HG02970 (cell line): ENCODE results near the gene ADAM29.
"Not testable (repeated sequence)": the region's sequence is repeated elsewhere in the genome, so short reads cannot be mapped to it uniquely, and the experiment has no call there.

ENCODE experiments used
- ATAC-seq: cut with Tn5 transposase; IDR thresholded peaks from one replicate; pipeline ENCODE4 v1.9.1; 2021; ENCODE audit warnings: mild to moderate bottlenecking, moderate library complexity, moderate number of reproducible peaks; ENCODE audit not compliant: unreplicated experiment, low FRiP score

ADAM29 gene

GRCh38 chr4:174946246-174946645 lies 28.1 kb downstream of the ADAM29 start:
- ATAC-seq, result no peak

- ATAC-seq, result no peak
Measured at GRCh38 chr4:174948826-174949225, 30.7 kb downstream of the ADAM29 start.

- ATAC-seq, result no peak
Measured at GRCh38 chr4:174972911-174973310, 54.8 kb downstream of the ADAM29 start.

- no peak for ATAC-seq
Measured at GRCh38 chr4:174973336-174973735, 55.2 kb downstream of the ADAM29 start.

GRCh38 chr4:174983128-174983750 lies 65.1 kb downstream of the ADAM29 start:
- no peak for ATAC-seq

- ATAC-seq, result not testable (repeated sequence)
Measured at GRCh38 chr4:174983870-174984269, 65.7 kb downstream of the ADAM29 start.

- no peak for ATAC-seq
Measured at GRCh38 chr4:174989791-174990190, 71.6 kb downstream of the ADAM29 start.

GRCh38 chr4:174993916-174994315 lies 75.8 kb downstream of the ADAM29 start:
- ATAC-seq, result no peak

GRCh38 chr4:174996079-174996478 lies 77.9 kb downstream of the ADAM29 start:
- no peak for ATAC-seq

- ATAC-seq, result no peak
Measured at GRCh38 chr4:174999407-174999806, 81.2 kb downstream of the ADAM29 start.

GRCh38 chr4:175017751-175018150 lies 99.6 kb downstream of the ADAM29 start:
- no peak for ATAC-seq

- ATAC-seq, result not testable (repeated sequence)
Measured at GRCh38 chr4:175019447-175019846, 101.3 kb downstream of the ADAM29 start.
